HepG2 (cell line): Measurements from ENCODE around the gene TDRD9. TPM values are rescaled to one million over a fixed set of nuclear protein-coding genes. Genes with fewer than 3 reads are reported as not detected.

Source experiments
- ATAC-seq: fragments of 200-7000 bp; cut with Tn5 transposase; 3 replicates; pipeline ENCODE4 v1.9.1; 2020; ENCODE audit warnings: mild to moderate bottlenecking, moderate library complexity
- BruUV-seq: library from RNA; stranded (reverse); fragments of 400-500 nt; replicated peaks from 2 replicates; lab custom pipeline; 2021; lab: Mats Ljungman, UMichigan
- CTCF ChIA-PET: fragments of 300-600 bp; formaldehyde crosslinking; extraction: SDS; loops from one replicate; lab custom pipeline; 2021; ENCODE audit warnings: low total read pairs, inconsistent platforms, low intra/inter-chr PET ratio; lab: Yijun Ruan, JAX
- POLR2A ChIA-PET: fragments of 350-600 bp; sonication (Branson Sonifier 250); formaldehyde crosslinking; loops from one replicate; lab custom pipeline; 2020; ENCODE audit warnings: antibody characterized with exemption, inconsistent platforms; lab: Yijun Ruan, JAX
- DNase-seq: peaks from one replicate; pipeline ENCODE4 v3.0.0-alpha.2; 2015; ENCODE audit warnings: low spot score
- FAIRE-seq: peaks from 3 replicates; lab custom pipeline; 2011; peaks lifted over from hg19 to GRCh38; lab: Jason Lieb, UNC
- H2AFZ ChIP-seq: one replicate; pipeline ENCODE4 v1.6.1; 2011; ENCODE audit warnings: low read length, inconsistent platforms
- H3K27ac ChIP-seq: fragments of 300-600 bp; 3 replicates; pipeline ENCODE4 v1.8.0; 2011; ENCODE audit warnings: mixed run types, mild to moderate bottlenecking, mixed read lengths, low read length, inconsistent platforms; ENCODE audit not compliant: insufficient read depth; ENCODE audit errors: extremely low read length
- H3K27me3 ChIP-seq, 2 experiments: fragments of 200-600 bp in 1 of 2; 2 replicates in 1 of 2; 3 replicates in 1 of 2; pipeline versions ENCODE4 v1.6.0 to v1.8.0; 2011; ENCODE audit warnings: low read length in 2 of 2, mild to moderate bottlenecking in 2 of 2, moderate library complexity in 2 of 2, inconsistent platforms in 1 of 2; ENCODE audit not compliant: insufficient read depth in 2 of 2, control insufficient read depth in 1 of 2
- H3K36me3 ChIP-seq, 2 experiments: fragments of 200-600 bp in 1 of 2; replicated peaks in 1 of 2; 2 replicates in 1 of 2; 3 replicates in 1 of 2; pipeline versions ENCODE4 v1.5.1 to v1.8.0; 2011; ENCODE audit warnings: low read length in 2 of 2, inconsistent platforms in 1 of 2; ENCODE audit not compliant: insufficient read depth in 2 of 2, control insufficient read depth in 1 of 2
- H3K4me1 ChIP-seq: 2 replicates; pipeline ENCODE4 v1.5.1; 2012; ENCODE audit warnings: low read length, inconsistent platforms; ENCODE audit not compliant: insufficient read depth
- H3K4me2 ChIP-seq: 2 replicates; pipeline ENCODE4 v1.6.0; 2011; ENCODE audit warnings: low read depth, low read length, inconsistent platforms
- H3K4me3 ChIP-seq, 3 experiments: fragments of 200-600 bp in 1 of 3; sonication (generic), shearing (Covaris generic) in 1 of 3; replicated peaks in 1 of 3; 2 replicates each; pipeline ENCODE4 v1.5.1; 2011 to 2016; ENCODE audit warnings: low read length in 3 of 3, inconsistent platforms in 2 of 3, low read depth in 2 of 3, mild to moderate bottlenecking in 2 of 3, control low read depth in 1 of 3, mixed read lengths in 1 of 3; ENCODE audit not compliant: insufficient read depth in 1 of 3
- H3K79me2 ChIP-seq: one replicate; pipeline ENCODE4 v1.6.1; 2011; ENCODE audit warnings: low read length, inconsistent platforms; ENCODE audit not compliant: insufficient read depth
- H3K9ac ChIP-seq: 2 replicates; pipeline ENCODE4 v1.6.0; 2011; ENCODE audit warnings: mild to moderate bottlenecking, low read depth, low read length, inconsistent platforms; ENCODE audit not compliant: insufficient read depth
- H3K9me3 ChIP-seq: 2 replicates; pipeline ENCODE4 v1.5.1; 2012; ENCODE audit warnings: mild to moderate bottlenecking, low read length
- H4K20me1 ChIP-seq: 2 replicates; pipeline ENCODE4 v1.6.0; 2011; ENCODE audit warnings: inconsistent platforms, mild to moderate bottlenecking, low read length, moderate library complexity; ENCODE audit not compliant: insufficient read depth
- ADNP ChIP-seq: sonication (generic); formaldehyde crosslinking; IDR thresholded peaks from 2 replicates; pipeline ENCODE4 v1.4.0; 2020; ENCODE audit warnings: missing genetic modification reagents
- CHD4 ChIP-seq: fragments of 200-600 bp; sonication (generic); IDR thresholded peaks from 2 replicates; pipeline ENCODE4 v1.7.0; 2017; ENCODE audit warnings: mild to moderate bottlenecking, low read length, borderline replicate concordance
- HMG20A ChIP-seq: IDR thresholded peaks from 2 replicates; pipeline ENCODE4 v1.6.1; 2016; ENCODE audit warnings: borderline replicate concordance
- HMG20B ChIP-seq: conservative IDR thresholded peaks from 2 replicates; pipeline ENCODE4 v1.6.1; 2016; ENCODE audit warnings: missing genetic modification reagents, missing compliant biosample characterization
- HNRNPUL1 ChIP-seq: fragments of 200-400 bp; formaldehyde crosslinking; IDR thresholded peaks from 2 replicates; pipeline ENCODE4 v1.6.1; 2017; ENCODE audit warnings: low read depth, mild to moderate bottlenecking, low read length, moderate library complexity
- KDM5B ChIP-seq: sonication (generic); formaldehyde crosslinking; IDR thresholded peaks from 2 replicates; pipeline ENCODE4 v1.4.0; 2020; ENCODE audit warnings: missing genetic modification reagents, mild to moderate bottlenecking, borderline replicate concordance
- NR3C1 ChIP-seq: sonication (generic); formaldehyde crosslinking; IDR thresholded peaks from 2 replicates; pipeline ENCODE4 v1.4.0; 2020; ENCODE audit warnings: missing genetic modification reagents
- RBM22 ChIP-seq: fragments of 200-400 bp; formaldehyde crosslinking; optimal IDR thresholded peaks from 2 replicates; pipeline ENCODE3; 2017; ENCODE audit warnings: mild to moderate bottlenecking, low read length, moderate library complexity
- RCOR2 ChIP-seq: IDR thresholded peaks from 2 replicates; pipeline ENCODE4 v1.6.1; 2016; ENCODE audit warnings: missing biosample characterization, missing genetic modification reagents
- SAFB2 ChIP-seq: sonication (generic); formaldehyde crosslinking; IDR thresholded peaks from 2 replicates; pipeline ENCODE4 v1.5.1; 2020; ENCODE audit warnings: missing genetic modification reagents, low read depth, mild to moderate bottlenecking, borderline replicate concordance
- SRF ChIP-seq: IDR thresholded peaks from 2 replicates; pipeline ENCODE4 v1.6.1; 2011; ENCODE audit warnings: mild to moderate bottlenecking, low read depth, low read length, moderate library complexity
- ZFP41 ChIP-seq: sonication (generic); formaldehyde crosslinking; IDR thresholded peaks from 2 replicates; pipeline ENCODE4 v1.4.0; 2020; ENCODE audit warnings: mild to moderate bottlenecking, missing genetic modification reagents, borderline replicate concordance
- ZNF235 ChIP-seq: sonication (generic); formaldehyde crosslinking; IDR thresholded peaks from 2 replicates; pipeline ENCODE4 v1.8.1; 2023; ENCODE audit warnings: mild to moderate bottlenecking, missing genetic modification reagents, borderline replicate concordance
- ZNF260 ChIP-seq: sonication (generic); formaldehyde crosslinking; IDR thresholded peaks from 2 replicates; pipeline ENCODE4 v1.4.0; 2020; ENCODE audit warnings: missing genetic modification reagents, low read depth, mild to moderate bottlenecking, borderline replicate concordance
- ZNF543 ChIP-seq: sonication (generic); formaldehyde crosslinking; IDR thresholded peaks from 2 replicates; pipeline ENCODE4 v1.4.0; 2020; ENCODE audit warnings: mild to moderate bottlenecking, missing genetic modification reagents
- ZNF598 ChIP-seq: sonication (generic); formaldehyde crosslinking; IDR thresholded peaks from 2 replicates; pipeline ENCODE4 v1.5.1; 2020; ENCODE audit warnings: mild to moderate bottlenecking, missing genetic modification reagents, borderline replicate concordance
- ZNF7 ChIP-seq: IDR thresholded peaks from 2 replicates; pipeline ENCODE4 v1.6.1; 2016; ENCODE audit warnings: missing biosample characterization, missing genetic modification reagents
- ZNF816 ChIP-seq: sonication (generic); formaldehyde crosslinking; IDR thresholded peaks from 2 replicates; pipeline ENCODE4 v1.8.0; 2022; ENCODE audit warnings: missing genetic modification reagents, mild to moderate bottlenecking, borderline replicate concordance
- WGBS: methylation state at CpG from one replicate; pipeline ENCODE4 v1.1.6; 2017; ENCODE audit warnings: low lambda C conversion rate; 5-methylcytosine and 5-hydroxymethylcytosine counted together
- in situ Hi-C: cut with HindIII; loops from 2 replicates; pipeline ENCODE4 v1.10.0; 2017; ENCODE audit warnings: low pct_unique_long_range_greater_than_20kb; ENCODE audit not compliant: extremely low pct_ligation_motif_present
- intact Hi-C: fragments of 100-400 bp; cut with micrococcal nuclease; formaldehyde crosslinking; loops from one replicate; pipeline ENCODE4 v1.10.0; 2022; ENCODE audit not compliant: unreplicated experiment
- polyA plus RNA-seq, 8 experiments: library from polyadenylated mRNA; depleted of rRNA in 3 of 8; stranded (reverse) in 7 of 8; unstranded in 1 of 8; fragments of >200 nt; fragmentation: Illumina TruSeq in 4 of 8; extraction: Trizol in 4 of 8; gene quantifications; 2 replicates each; pipeline versions ENCODE4 v1.2.1 to v1.2.3, GENCODE V29; 2011 to 2016; ENCODE audit warnings: low read depth in 4 of 8, missing spikeins in 1 of 8, mixed read lengths in 1 of 8; ENCODE audit not compliant: insufficient read depth in 1 of 8
- total RNA-seq, 5 experiments: library from RNA; depleted of rRNA; stranded (reverse); fragments of >200 nt; fragmentation: Illumina TruSeq; extraction: Trizol; gene quantifications; 2 replicates each; pipeline ENCODE4 v1.2.3, GENCODE V29; 2016; ENCODE audit warnings: low read depth in 1 of 5
- TF ChIP-seq, protein P1 (sequence below): sonication (generic); formaldehyde crosslinking; IDR thresholded peaks from 2 replicates; pipeline ENCODE4 v1.4.0; 2020; ENCODE audit warnings: mild to moderate bottlenecking, low read depth, missing genetic modification reagents
- TF ChIP-seq, protein P2 (sequence below): sonication (generic); formaldehyde crosslinking; IDR thresholded peaks from 2 replicates; pipeline ENCODE4 v1.5.1; 2020; ENCODE audit warnings: missing genetic modification reagents, mild to moderate bottlenecking, borderline replicate concordance

The TDRD9 gene
- total and polyA plus RNA-seq, 2 of the 13 experiments (the other 11 are each of a cell fraction or from before 2014, with no cell fraction given) = not detected

DNA sequence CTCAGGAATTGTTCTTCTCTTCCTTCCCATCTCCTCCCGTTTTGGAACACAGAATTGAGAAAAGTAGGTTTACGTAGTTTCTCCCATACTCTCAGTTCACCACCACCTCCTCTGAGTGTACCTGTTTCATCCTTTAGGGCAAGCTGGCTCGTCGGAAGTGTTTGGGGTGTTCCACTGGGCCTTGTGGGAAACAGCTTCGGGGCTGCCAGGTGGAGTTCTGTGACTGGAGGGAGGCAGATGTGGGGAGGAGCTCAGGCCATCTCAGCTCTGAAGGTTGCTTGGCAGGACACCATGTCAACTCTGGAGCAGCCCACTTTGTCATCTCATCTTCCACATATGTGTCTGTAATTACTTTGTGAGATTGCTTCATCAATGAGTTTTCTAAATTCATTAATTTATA is 67.6 kb downstream of the TDRD9 start:
- no peak overlapping the region for H3K4me2 ChIP-seq
- CTCF ChIA-PET = no interaction called here
- no peaks in the 10 kb centered on the region for H4K20me1 ChIP-seq
- no peak overlapping the region for H3K4me3 ChIP-seq
- DNase-seq = no peak
- POLR2A ChIA-PET = no interaction called here
- 7% methylated on average over 5 of the region's 5 CpGs for WGBS
- H3K9me3 ChIP-seq = no peaks in the 10 kb centered on the region
- TF ChIP-seq ZNF543 (CRISPR knock-in tag) (no peak), CHD4 (no peak), SAFB2 (CRISPR knock-in tag) (no peak), HMG20B (CRISPR knock-in tag) (no peak), SRF (no peak), RBM22 (no peak)
- TF ChIP-seq, protein P1, sequence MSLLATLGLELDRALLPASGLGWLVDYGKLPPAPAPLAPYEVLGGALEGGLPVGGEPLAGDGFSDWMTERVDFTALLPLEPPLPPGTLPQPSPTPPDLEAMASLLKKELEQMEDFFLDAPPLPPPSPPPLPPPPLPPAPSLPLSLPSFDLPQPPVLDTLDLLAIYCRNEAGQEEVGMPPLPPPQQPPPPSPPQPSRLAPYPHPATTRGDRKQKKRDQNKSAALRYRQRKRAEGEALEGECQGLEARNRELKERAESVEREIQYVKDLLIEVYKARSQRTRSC (CRISPR knock-in tag) = no peak
- BruUV-seq = no TSS peak
- in situ Hi-C loops (no loop called here), intact Hi-C loops (no loop called here)
- H3K36me3 ChIP-seq = no peaks in the 10 kb centered on the region
- no peak for FAIRE-seq
- ATAC-seq = no peak
- H3K27me3 ChIP-seq = peaks cover 0 to 40% of the 10 kb centered on the region in 2 experiments; a peak in 3 of 5 replicates
- no peak overlapping the region for H3K27ac ChIP-seq
- H3K4me1 ChIP-seq = no peaks in the 10 kb centered on the region
- H3K79me2 ChIP-seq = no peaks in the 10 kb centered on the region
- H3K9ac ChIP-seq = no peak overlapping the region
- H2AFZ ChIP-seq = no peak overlapping the region

GRCh38 chr14:103997391-103997790 is 69.1 kb downstream of the TDRD9 start:
- H3K4me3 ChIP-seq = no peak overlapping the region
- H3K4me1 ChIP-seq = no peaks in the 10 kb centered on the region
- H2AFZ ChIP-seq = no peak overlapping the region
- DNase-seq = no peak
- H3K9ac ChIP-seq = no peak overlapping the region
- no peaks in the 10 kb centered on the region for H4K20me1 ChIP-seq
- H3K79me2 ChIP-seq = no peaks in the 10 kb centered on the region
- intact Hi-C loops = no loop called here
- no peak overlapping the region for H3K4me2 ChIP-seq
- WGBS = 35% methylated on average over 5 of the region's 8 CpGs
- in situ Hi-C loops = no loop called here
- no peaks in the 10 kb centered on the region for H3K9me3 ChIP-seq
- no peaks in the 10 kb centered on the region for H3K36me3 ChIP-seq
- no peak for ATAC-seq
- no peak for FAIRE-seq
- no TSS peak for BruUV-seq
- ChIA-PET POLR2A (no interaction called here), CTCF (no interaction called here)
- peaks cover 0 to 40% of the 10 kb centered on the region in 2 experiments; a peak in 3 of 5 replicates for H3K27me3 ChIP-seq
- H3K27ac ChIP-seq = no peak overlapping the region
- TF ChIP-seq ZNF816 (CRISPR knock-in tag) (no peak), ZNF7 (CRISPR knock-in tag) (no peak), ADNP (CRISPR knock-in tag) (no peak), RCOR2 (CRISPR knock-in tag) (no peak), ZNF235 (CRISPR knock-in tag) (no peak), ZNF598 (CRISPR knock-in tag) (no peak), HMG20A (CRISPR knock-in tag) (no peak), ZFP41 (CRISPR knock-in tag) (no peak), HNRNPUL1 (no peak), ZNF260 (CRISPR knock-in tag) (no peak), KDM5B (CRISPR knock-in tag) (no peak), NR3C1 (CRISPR knock-in tag) (no peak)
- TF ChIP-seq, protein P2, sequence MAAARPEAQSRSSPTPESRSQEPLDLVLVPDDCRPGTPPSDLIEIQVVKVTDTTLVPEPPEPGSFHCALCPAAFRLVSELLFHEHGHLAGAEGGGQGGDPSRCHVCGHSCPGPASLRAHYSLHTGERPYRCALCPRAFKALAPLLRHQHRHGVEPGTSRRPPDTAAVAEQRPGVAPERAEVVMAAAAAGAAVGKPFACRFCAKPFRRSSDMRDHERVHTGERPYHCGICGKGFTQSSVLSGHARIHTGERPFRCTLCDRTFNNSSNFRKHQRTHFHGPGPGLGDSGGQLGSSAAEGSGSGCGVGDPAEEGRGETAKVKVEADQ (CRISPR knock-in tag) = no peak
